Activated T-cell treated with anti-CD3 and anti-CD28 coated beads for 1 hour (primary cell): ENCODE results near the gene SLC6A4.

Experiments
- DNase-seq: peaks from one replicate; pipeline ENCODE4 v3.0.0-alpha.2; 2020; ENCODE audit warnings: low read depth

The SLC6A4 gene

GRCh38 chr17:30235386-30236296 lies at the start of gene SLC6A4:
Gene SLC6A4, minus strand, starts transcription at chr17:30235697. Its CDS starts 13,739 bp downstream, at chr17:30221958.
- DNase-seq = no peak

DNA sequence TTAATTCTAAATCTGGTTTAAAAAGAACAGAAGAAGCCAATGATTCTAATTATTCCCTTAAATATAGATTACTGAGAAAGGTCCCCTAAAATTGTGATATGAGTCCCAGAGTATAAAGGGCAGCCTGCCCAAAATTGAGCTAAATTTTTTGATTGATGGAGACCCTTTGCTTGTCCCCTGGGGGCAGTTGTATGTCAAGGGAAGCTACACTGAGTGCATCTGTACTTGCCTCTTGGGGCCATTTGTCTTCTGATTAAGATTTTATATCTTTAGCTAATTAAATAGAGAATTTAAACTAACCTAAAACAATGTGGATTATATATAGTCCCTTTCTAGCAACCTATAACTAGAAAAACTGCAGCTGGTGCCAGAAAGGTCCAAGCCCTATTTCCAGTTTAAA lies 43.7 kb upstream of the SLC6A4 start:
- DNase-seq = no peak

DNA sequence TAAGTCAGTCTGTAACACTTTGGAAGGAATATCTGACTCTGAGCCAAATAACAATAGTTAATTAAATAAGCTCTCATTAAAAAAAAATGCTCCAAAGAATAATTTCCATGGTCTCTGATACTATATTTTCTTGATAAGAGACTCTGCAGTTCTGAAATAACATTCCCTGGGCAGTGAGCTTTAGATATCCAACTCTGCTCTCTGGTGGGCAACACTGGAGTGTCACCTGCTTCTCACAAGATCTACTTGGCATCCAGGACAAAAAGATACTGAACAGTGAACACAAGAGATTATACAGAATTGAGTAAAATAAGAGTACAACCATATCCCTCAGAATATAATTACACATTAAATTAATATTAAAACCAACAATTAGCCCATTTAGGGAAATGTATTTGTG lies 42.5 kb upstream of the SLC6A4 start:
- no peak for DNase-seq

DNA sequence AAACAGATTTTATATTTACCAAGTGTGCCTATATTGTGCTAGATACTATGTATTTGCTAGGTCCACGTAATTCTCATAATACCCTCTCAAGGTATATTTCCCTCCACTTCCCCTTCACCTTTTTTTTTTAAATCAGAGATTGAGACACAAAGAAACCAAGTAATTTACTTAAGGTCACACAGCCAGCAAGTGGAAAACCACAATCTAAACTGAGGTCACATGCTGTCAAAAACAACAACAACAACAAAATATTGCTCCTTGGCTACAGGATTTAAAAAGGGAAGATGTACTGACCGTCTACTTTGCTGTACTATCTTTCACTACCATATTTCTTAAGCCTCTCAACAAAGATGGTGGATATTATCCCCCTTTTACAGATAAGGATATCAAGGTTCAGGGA lies 40.4 kb upstream of the SLC6A4 start:
- DNase-seq = no peak

DNA sequence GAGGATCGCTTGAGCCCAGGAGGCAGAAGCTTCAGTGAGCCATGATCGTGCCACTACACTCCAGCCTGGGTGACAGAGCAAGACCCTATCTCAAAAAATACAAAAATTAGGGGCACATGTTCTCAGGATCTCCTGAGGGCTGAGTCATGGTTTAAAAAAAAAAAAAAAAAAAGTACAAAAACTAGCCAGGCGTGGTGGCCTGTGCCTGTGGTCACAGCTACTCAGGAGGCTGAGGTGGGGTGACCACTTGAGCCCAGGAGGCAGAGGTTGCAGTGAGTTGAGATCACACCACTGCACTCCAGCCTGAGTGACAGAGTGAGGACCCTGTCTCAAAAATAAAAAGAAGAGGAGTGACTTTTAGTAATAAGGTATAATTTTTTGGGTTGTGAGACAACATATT lies 39.4 kb upstream of the SLC6A4 start:
- DNase-seq = no peak

DNA sequence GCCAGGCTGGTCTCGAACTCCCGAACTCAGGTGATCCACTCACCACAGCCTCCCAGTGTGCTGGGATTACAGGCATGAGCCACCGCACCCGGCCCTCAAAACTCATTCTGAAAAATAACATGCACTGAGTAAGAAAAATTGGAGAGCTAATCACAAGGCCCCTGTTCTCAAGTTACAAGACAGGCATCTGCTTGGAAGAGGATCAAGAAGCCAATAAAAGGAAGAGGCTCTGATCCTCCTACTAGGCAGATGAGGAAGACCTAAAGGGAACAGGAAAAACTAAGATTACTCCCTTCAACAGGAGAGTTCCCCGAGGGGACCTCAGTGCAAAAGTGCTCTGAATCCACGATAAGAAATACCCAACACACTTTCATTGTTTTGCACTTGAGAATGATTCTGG lies 37.9 kb upstream of the SLC6A4 start:
- no peak for DNase-seq

DNA sequence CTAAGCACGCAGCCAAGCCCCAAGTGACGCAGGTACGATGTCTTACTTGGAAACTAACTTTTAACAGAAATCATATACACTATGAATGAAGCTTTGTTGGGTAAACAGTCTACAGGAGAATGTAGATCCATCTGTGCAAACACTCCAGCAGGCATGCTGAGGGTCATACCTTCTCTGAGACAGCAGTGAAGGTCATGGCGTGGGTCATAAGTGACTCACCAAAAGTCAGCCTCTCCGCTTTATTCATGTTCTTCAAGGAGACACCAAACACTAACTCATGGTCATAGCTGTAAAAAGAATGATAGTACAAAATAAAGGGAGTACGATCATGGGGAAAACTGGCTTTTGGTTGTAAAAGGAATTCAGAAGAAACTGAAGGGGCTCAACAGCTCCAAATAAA lies 35.6 kb upstream of the SLC6A4 start:
- no peak for DNase-seq

DNA sequence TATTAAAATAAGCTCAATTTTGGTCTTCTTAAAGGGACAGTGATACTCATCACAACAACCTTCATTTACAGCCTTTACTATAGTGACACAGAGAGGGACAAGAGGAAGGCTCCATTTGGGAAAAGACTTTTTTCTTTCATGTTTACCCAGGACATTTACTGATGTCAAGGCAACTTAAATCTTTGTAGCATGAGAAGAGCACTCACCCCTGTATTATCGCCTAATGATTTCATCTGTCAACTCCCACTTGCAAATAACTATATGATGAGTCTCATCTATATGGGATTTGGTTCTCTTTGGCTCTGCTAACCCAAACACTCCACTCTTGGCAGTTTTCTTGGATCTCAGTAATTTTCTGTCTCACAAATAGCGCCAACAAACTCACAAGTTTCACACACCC lies 32.1 kb upstream of the SLC6A4 start:
- no peak for DNase-seq

GRCh38 chr17:30263552-30264333 lies 28.2 kb upstream of the SLC6A4 start:
- DNase-seq = no peak

DNA sequence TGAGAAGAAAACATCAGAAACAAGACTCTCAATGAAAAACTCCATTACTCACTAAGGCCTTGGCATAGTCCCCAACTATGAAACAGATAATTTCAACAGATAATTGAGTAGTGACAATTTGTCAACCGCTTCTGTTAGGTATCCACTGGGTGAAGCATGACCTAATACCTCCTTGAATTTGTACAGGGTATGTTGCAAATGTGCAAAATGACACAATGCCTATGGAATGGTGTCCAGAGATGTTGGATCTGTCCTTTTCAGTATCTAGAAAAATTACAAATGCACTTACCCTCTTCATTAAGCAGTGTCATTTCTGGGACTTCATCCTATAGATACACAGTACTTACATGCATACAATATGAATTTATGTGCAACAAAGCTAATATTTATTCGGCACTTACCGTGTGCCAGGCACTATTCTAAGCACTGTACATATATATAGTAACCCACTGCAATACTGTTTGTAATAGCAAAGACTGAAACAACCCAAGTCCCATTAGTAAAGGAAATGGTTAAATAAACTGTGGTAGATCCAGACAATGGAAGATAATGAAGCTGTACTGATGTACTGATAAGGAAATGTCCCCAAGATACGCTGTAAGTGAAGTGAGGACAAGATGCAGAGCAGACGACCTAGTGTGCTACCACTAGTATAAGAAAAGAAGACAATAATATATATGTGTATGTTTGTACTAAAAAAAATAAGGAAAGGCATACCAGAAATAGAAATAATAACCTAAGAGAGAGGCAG lies 21.4 kb upstream of the SLC6A4 start:
- no peak for DNase-seq

DNA sequence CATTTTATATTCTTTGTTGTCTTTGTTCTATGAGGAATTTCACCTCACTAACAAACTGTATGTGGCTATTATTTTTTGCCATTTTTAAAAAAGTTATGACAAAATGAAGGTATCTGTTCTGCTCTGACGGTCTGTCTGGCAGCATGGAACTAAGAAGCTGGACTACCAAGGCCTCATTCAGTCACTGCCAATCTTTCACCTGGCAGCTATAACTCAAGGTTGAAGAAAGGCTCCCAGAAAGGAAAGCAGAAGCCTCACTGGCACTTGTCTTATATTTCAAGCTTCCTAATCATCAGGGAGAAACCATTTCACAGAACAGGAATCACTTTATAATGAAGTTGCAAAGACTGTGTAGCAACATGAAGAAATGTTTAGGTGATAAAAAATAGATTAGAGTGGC lies 18.7 kb upstream of the SLC6A4 start:
- no peak for DNase-seq

GRCh38 chr17:30253312-30253711 lies 17.8 kb upstream of the SLC6A4 start:
- DNase-seq = no peak

DNA sequence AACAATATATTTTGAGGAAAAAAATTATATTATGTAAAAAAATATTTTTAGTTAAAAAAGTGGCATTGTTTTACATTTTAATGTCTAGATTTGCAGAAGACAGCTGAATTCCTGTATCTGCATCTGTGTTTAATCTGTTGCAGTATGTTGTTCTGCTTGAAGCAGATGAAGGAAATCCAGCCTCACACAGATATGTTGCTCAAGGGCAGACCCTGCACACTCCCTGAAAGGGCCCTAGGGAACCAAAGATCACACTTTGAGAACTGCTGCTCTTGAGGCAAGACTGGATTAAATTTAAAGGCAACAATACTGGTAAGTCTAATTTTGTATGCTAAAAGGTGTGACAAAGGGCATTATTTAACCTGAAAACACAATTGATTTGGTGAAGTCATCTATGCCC lies 16.4 kb upstream of the SLC6A4 start:
- DNase-seq = no peak

- DNase-seq = no peak
Observed at GRCh38 chr17:30249460-30249859, 14.0 kb upstream of the SLC6A4 start.

GRCh38 chr17:30248786-30249185 lies 13.3 kb upstream of the SLC6A4 start:
- DNase-seq = no peak

DNA sequence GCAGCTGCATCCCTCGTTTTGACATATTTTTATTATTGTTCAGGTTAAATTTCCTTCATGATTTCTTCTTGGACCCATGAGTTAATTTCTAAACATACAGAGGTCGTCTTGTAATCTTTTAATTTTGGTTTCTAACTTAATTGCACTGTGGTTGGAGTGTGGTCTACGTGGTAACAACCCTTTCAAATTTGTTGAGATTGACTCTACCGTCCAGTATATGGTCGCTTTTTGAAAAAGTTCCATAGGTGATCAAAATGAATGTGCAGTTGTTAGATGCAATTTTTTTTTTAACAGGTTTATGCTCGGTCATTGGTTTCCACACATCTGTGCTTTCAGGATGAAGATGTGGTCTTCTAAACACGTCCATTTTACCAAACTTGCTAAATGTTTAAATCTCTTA lies 11.0 kb upstream of the SLC6A4 start:
- no peak for DNase-seq

DNA sequence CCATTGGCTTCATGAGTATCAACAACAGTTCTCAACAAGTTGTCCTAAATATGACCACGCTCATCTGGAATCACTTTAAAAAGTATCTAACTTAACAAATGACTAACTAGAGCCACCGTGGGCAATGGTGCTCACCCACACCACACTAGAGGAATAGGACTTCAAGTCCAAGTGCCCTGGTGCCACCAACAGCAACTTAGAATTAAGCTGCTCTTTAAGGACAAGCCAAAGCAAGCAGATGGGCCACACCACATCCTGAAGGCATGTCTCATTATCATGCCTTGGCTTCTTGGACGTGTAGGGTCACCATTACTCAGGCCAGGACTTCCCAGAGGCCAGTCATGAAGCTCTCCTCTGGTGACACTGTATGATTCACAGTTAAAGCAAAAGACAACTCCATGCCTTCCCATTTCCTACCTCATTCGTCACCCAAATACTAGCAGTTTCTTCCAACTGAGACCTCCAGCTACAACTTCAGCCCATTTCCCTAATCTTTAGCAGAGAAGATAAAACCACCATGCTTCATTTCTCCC lies 9.4 kb upstream of the SLC6A4 start:
- no peak for DNase-seq

DNA sequence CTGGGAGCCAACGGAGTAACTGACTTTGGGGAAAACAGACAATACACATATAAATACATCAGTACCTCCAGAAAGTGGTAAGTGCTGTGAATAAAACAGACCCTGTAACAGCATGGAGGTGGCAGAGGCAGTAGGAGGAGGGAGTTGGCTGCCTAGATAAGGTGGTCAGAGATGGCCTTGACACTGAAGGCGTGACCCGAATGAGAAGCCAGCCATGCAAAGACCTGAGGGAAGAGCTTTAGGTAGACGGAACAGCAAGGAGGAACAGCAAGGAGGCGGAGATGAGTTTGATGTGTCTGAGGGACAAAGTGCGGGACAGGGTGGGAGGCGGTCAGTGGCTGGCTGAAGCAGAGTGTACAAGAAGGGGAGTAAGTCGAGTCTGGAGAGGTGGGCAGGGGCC lies 8.1 kb upstream of the SLC6A4 start:
- no peak for DNase-seq

GRCh38 chr17:30243002-30243401 lies 7.5 kb upstream of the SLC6A4 start:
- DNase-seq = no peak

GRCh38 chr17:30241051-30241450 lies 5.6 kb upstream of the SLC6A4 start:
- DNase-seq = no peak

DNA sequence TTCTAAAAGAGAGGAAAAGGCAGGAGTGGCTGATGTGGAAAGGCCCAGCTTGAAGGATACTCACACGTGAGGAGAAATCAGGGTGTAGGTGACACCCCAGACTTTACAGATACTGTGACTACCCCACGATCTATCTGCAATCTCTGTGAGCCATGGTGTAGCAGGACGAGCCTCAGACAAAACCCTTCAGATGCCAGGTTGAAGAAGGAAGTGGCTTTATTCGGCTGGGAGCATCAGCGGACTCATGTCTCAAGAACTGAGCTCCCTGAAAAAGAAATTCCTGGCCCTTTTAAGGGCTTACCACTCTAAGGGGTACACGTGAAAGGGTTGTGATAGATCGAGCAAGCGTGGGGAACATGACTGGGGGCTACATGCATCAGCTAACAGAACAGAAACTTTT lies 4.7 kb upstream of the SLC6A4 start:
- DNase-seq = no peak

DNA sequence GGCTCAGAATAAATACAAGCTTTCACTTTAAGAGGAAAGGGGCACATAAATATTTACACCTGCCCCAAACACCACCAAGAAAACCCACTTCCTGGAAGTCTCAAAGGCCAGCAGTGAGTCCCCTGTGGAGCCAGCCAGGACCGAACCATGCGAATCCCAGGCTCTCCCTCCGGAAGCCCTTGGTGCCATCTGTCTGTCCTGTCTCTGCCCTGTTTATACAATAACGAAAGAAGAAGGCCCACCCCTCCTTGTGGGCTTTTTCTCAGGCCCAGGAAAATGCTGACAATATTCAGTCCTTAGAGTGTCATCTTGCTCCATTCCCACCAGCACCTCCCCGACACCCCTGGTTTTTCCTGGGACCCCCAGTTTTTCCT lies 3.6 kb upstream of the SLC6A4 start:
- DNase-seq = no peak
